ENCODE measurements around the gene KIF3B. TPM values are rescaled to one million over a fixed set of nuclear protein-coding genes. Genes with fewer than 3 reads are reported as not detected.

Gene KIF3B
- total and polyA plus RNA-seq, 2 donors (not counting 1 experiment from before 2014, with no cell fraction given): 12.7 to 17.5 TPM

DNA sequence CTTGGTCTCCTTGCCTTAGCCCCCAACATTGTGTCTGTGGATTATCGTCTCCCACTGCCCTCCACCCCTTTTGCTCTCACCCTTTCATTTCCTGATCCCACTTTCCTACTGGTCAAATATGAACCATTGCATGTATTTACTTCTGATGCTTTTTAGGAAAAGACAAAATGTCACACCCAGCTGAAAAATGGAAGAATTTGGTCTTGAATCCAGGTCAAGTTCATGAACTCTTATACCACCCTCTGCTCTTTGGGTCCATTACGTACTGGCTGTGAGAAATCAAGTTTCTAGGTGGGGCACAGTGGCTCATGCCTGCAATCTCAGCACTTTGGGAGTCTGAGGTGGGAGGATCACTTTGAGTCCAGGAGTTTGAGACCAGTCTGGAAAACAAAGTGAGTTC is 15.8 kb upstream of the KIF3B start:
- DNase-seq (no peak), ATAC-seq (ENCODE audit: low read depth) (no peak)
- intact Hi-C loops (cut with micrococcal nuclease): no loop called here
- H3K27ac ChIP-seq (ENCODE audit: low read length in 2 of 2): no peak overlapping the region
- no peak overlapping the region for H3K4me3 ChIP-seq (ENCODE audit: control extremely low read depth in 1 of 5, extremely low read depth in 1 of 5, insufficient read depth in 1 of 5, low read depth in 2 of 5, low read length in 4 of 5)
- POLR2A ChIA-PET: no interaction called here
- CTCF ChIA-PET: no interaction called here
- Mint-ChIP-seq H3K4me3 (no peak overlapping the region), H3K27ac (no peak overlapping the region), H3K9me3 (ENCODE audit: insufficient read depth) (no peaks in the 10 kb centered on the region), H3K4me1 (peaks cover 9% of the 10 kb centered on the region), H3K27me3 (no peaks in the 10 kb centered on the region)
- no peak overlapping the region for H3K4me2 ChIP-seq (replicated peaks; ENCODE audit: low read depth, low read length, poor library complexity, severe bottlenecking)
- no peaks in the 10 kb centered on the region for H3K27me3 ChIP-seq (replicated peaks in 1 of 4; ENCODE audit: control extremely low read depth in 1 of 4, control insufficient read depth in 3 of 4, insufficient read depth in 4 of 4, low read length in 3 of 4)
- H3K9me3 ChIP-seq (ENCODE audit: control extremely low read depth in 1 of 3, control insufficient read depth in 2 of 3, insufficient read depth in 1 of 3, low read length in 2 of 3): no peaks in the 10 kb centered on the region
- TF ChIP-seq EZH2 (IDR thresholded peaks at IDR 0.05; ENCODE audit: borderline replicate concordance, insufficient read depth, low read depth, low read length, poor library complexity, severe bottlenecking): no peak
- TF ChIP-seq, protein P1, sequence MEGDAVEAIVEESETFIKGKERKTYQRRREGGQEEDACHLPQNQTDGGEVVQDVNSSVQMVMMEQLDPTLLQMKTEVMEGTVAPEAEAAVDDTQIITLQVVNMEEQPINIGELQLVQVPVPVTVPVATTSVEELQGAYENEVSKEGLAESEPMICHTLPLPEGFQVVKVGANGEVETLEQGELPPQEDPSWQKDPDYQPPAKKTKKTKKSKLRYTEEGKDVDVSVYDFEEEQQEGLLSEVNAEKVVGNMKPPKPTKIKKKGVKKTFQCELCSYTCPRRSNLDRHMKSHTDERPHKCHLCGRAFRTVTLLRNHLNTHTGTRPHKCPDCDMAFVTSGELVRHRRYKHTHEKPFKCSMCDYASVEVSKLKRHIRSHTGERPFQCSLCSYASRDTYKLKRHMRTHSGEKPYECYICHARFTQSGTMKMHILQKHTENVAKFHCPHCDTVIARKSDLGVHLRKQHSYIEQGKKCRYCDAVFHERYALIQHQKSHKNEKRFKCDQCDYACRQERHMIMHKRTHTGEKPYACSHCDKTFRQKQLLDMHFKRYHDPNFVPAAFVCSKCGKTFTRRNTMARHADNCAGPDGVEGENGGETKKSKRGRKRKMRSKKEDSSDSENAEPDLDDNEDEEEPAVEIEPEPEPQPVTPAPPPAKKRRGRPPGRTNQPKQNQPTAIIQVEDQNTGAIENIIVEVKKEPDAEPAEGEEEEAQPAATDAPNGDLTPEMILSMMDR (IDR thresholded peaks at IDR 0.05): no peak
- no peaks in the 10 kb centered on the region for H4K20me1 ChIP-seq (ENCODE audit: control insufficient read depth, insufficient read depth, low read length, poor library complexity, severe bottlenecking)
- H3K36me3 ChIP-seq (replicated peaks in 1 of 2; ENCODE audit: control extremely low read depth in 1 of 2, control insufficient read depth in 1 of 2, extremely low read depth in 1 of 2, insufficient read depth in 2 of 2, low read length in 1 of 2): no peaks in the 10 kb centered on the region
- no peaks in the 10 kb centered on the region for H3K79me2 ChIP-seq (ENCODE audit: control insufficient read depth, insufficient read depth, low read length)
- H2AFZ ChIP-seq (ENCODE audit: insufficient read depth, low read depth, low read length, poor library complexity, severe bottlenecking): no peak overlapping the region
- H3K4me1 ChIP-seq (ENCODE audit: control insufficient read depth in 2 of 2, insufficient read depth in 2 of 2, low read length in 2 of 2): peaks cover under 1 to 2% of the 10 kb centered on the region in 2 donors
- 83% methylated on average over 1 of the region's 2 CpGs for WGBS (ENCODE audit: insufficient coverage)
- no peak overlapping the region for H3K9ac ChIP-seq (ENCODE audit: low read length)

DNA sequence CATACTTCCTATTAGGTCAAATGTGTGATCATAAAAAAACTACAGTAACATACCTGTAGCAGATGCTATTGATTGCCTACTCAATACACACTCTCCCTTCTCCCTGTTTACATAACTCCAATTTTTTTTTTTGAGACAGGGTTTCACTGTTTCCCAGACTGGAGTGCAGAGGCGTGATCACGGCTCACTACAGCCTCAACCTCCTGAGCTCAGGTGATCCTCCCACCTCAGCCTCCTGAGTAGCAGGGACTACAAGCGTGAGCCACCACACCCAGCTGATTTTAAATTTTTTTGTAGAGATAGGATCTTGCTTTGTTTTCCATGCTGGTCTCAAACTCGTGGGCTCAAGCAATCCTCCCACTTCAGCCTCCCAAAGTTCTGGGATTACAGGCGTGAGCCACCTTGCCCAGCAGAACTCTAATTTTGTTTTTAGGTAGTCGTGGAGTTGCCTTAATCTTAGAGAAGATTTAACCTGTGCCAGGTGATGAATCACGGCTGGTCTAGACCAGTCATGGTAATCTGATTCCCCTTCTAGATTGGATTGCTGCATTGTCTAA is 14.0 kb upstream of the KIF3B start:
- H3K36me3 ChIP-seq (replicated peaks in 1 of 2; ENCODE audit: control extremely low read depth in 1 of 2, control insufficient read depth in 1 of 2, extremely low read depth in 1 of 2, insufficient read depth in 2 of 2, low read length in 1 of 2): no peaks in the 10 kb centered on the region
- Mint-ChIP-seq H3K4me3 (no peak overlapping the region), H3K9me3 (ENCODE audit: insufficient read depth) (no peaks in the 10 kb centered on the region), H3K27me3 (no peaks in the 10 kb centered on the region), H3K4me1 (peaks cover 16% of the 10 kb centered on the region), H3K27ac (no peak overlapping the region)
- H3K4me1 ChIP-seq (ENCODE audit: control insufficient read depth in 2 of 2, insufficient read depth in 2 of 2, low read length in 2 of 2): peaks cover 8 to 9% of the 10 kb centered on the region in 2 donors
- no peak for DNase-seq
- ChIA-PET CTCF (no interaction called here), POLR2A (no interaction called here)
- no peak for TF ChIP-seq EZH2 (IDR thresholded peaks at IDR 0.05; ENCODE audit: borderline replicate concordance, insufficient read depth, low read depth, low read length, poor library complexity, severe bottlenecking)
- TF ChIP-seq, protein P1 (IDR thresholded peaks at IDR 0.05): no peak
- H3K27ac ChIP-seq (ENCODE audit: low read length in 2 of 2): no peak overlapping the region
- H3K4me2 ChIP-seq (replicated peaks; ENCODE audit: low read depth, low read length, poor library complexity, severe bottlenecking): no peak overlapping the region
- no peak overlapping the region for H3K4me3 ChIP-seq (ENCODE audit: control extremely low read depth in 1 of 5, extremely low read depth in 1 of 5, insufficient read depth in 1 of 5, low read depth in 2 of 5, low read length in 4 of 5)
- intact Hi-C loops (cut with micrococcal nuclease): no loop called here
- ATAC-seq (ENCODE audit: low read depth): no peak
- no peaks in the 10 kb centered on the region for H4K20me1 ChIP-seq (ENCODE audit: control insufficient read depth, insufficient read depth, low read length, poor library complexity, severe bottlenecking)
- no peaks in the 10 kb centered on the region for H3K27me3 ChIP-seq (replicated peaks in 1 of 4; ENCODE audit: control extremely low read depth in 1 of 4, control insufficient read depth in 3 of 4, insufficient read depth in 4 of 4, low read length in 3 of 4)
- no peak overlapping the region for H2AFZ ChIP-seq (ENCODE audit: insufficient read depth, low read depth, low read length, poor library complexity, severe bottlenecking)
- H3K79me2 ChIP-seq (ENCODE audit: control insufficient read depth, insufficient read depth, low read length): no peaks in the 10 kb centered on the region
- H3K9ac ChIP-seq (ENCODE audit: low read length): no peak overlapping the region
- 95% methylated on average over 5 of the region's 7 CpGs for WGBS (ENCODE audit: insufficient coverage)
- no peaks in the 10 kb centered on the region for H3K9me3 ChIP-seq (ENCODE audit: control extremely low read depth in 1 of 3, control insufficient read depth in 2 of 3, insufficient read depth in 1 of 3, low read length in 2 of 3)

All from B cell (primary cell).